EL (cell line): ENCODE results near the gene ZNF804A.
"Not testable (repeated sequence)": the region's sequence is repeated elsewhere in the genome, so short reads cannot be mapped to it uniquely, and the experiment has no call there.

Source experiments
- DNase-seq: peaks from one replicate; pipeline ENCODE4 v3.0.0-alpha.2; 2016

ZNF804A gene

DNA sequence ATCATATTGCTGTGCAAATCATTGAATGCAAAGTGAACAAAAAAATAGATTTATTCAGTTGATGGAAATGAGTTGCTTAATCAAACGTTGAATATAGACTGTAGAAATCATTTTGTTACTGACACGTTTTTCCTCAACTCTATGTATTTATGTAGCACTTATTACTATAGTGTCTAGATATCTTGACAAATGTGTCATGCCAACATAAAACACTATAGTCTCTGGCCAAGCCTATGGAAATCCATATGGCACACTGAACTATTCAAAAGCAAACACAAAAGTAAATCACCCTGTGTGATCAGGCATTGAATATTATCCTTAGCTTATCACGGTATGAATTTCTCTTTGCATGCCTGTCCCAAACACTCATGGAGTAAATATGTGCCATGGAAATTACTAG is 131.3 kb downstream of the ZNF804A start:
- no peak for DNase-seq

DNA sequence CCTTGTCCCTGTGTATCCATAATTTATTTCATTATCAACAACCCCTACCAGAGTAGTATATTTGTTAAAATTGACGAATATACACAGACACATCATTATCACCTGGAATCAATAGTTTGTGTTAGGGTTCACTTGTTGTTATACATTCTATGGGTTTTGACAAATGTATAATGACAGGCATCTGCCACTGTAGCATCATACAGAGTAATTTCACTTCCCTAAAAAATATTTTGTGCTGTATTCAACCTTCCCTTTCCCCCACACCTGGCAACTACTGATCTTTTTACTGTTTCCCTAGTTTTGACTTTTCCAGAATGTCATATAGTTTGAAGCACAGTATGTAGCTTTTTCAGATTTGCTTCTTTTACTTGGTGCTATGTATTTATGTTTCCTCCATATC is 132.0 kb downstream of the ZNF804A start:
- no peak for DNase-seq

DNA sequence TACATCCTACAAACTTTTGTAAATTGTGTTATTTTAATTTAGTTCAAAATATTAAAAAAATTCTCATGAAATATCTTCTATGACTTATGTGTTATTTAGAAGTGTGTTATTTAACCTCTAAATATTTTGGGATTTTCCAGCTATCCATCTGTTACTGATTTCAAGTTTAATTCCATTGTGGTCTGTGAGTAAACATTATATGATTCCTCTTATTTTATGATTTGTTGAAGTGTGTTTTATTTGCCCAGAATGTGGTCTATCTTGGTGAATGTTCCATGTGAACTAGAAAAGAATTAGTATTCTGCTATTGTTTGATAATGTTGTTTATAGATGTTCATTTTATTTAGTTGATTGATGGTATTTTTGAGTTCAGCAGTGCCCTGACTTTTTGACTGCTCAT is 136.0 kb downstream of the ZNF804A start:
- no peak for DNase-seq

DNA sequence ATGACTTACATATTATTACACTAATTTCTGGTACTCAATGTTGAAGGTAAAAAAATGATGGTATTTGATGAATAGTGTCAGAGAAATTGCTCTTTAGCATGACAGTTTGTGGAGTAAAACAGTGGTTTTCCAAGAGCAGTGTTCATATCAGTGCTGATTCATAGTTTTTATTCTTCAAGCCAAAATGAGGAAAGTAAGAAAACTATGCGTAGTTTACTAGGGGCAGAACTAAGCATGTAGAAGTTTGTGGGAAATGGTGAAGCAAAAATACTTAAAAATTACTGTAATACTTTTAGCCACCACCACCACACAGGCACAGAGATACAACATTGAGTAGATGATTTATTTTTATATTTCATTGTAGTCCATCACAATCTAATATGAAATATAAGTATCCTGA is 137.3 kb downstream of the ZNF804A start:
- no peak for DNase-seq

DNA sequence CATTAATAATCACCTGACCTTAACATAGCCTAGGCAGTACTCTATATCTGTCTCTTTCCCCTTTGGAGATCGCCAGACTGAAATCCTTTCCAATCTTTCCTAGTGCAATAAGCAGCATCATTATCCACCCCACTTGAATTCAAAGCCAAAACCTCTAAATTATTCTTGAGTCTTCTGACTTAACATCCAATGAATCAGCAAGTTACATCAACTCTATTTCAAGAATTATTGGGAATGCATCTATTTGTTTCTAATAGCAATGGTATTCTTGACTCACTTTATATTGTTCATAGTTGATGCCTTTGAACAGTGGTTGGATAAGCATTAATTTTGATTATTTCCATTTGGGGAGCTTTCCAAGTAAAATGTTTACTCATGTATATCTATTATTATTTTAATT is 144.8 kb downstream of the ZNF804A start:
- no peak for DNase-seq

DNA sequence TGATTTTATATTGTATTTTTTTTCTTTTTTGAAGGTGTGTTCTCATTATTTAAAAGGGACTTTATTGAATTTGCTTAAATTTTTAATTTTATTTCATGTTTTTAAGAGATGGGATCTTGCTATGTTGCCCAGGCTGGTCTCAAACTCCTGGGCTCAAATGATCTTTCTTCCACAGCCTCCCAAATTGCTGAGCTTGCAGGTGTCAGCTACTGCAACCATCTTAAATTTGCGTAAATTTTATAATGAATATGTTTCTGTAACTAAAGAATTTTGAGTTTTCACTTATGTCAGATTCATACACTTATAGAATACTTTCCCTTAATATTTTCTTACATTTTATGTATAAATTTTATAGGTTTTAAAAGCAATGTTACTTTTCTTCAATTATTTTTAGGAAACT is 157.8 kb downstream of the ZNF804A start:
- DNase-seq = no peak

DNA sequence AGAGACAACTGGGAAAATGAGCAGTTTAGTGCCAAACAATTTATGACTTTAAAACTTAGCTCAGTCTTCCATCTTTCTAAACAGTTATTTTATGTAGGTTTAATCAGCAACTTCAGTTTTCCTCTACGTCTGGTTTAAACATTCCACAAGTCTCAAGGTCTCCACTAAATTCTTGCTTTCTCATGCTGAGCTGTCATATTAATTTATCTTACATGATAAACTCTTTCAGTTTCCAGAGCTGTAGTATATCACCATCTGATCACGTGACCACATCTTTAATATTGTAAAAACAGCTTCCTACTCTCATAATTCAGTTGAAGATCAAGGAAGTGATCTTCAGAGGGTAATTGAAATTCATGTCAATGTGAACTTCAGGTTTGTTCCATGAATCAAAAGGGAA is 158.6 kb downstream of the ZNF804A start:
- no peak for DNase-seq

DNA sequence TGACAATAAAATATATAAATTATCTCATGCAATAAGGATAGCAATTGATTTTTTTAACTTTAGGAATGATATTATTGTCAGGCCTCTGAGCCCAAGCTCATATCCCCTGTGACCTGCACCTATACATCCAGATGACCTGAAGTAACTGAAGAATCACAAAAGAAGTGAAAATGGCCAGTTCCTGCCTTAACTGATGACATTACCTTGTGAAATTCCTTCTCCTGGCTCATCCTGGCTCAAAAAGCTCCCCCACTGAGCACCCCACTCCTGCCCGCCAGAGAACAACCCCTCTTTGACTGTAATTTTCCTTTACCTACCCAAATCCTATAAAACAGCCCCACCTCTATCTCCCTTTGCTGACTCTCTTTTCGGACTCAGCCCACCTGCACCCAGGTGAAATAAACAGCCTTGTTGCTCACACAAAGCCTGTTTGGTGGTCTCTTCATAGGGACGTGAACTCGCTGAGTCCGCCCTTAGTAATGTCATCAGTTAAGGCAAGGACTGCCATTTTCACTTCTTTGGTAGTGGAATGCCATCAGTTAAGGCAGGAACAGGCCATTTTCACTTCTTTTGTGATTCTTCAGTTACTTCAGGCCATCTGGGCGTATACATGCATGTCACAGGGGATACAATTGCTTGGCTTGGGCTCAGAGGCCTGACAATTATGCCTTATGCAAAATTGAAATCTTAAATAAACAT is 161.4 kb downstream of the ZNF804A start:
- DNase-seq = not testable (repeated sequence)

DNA sequence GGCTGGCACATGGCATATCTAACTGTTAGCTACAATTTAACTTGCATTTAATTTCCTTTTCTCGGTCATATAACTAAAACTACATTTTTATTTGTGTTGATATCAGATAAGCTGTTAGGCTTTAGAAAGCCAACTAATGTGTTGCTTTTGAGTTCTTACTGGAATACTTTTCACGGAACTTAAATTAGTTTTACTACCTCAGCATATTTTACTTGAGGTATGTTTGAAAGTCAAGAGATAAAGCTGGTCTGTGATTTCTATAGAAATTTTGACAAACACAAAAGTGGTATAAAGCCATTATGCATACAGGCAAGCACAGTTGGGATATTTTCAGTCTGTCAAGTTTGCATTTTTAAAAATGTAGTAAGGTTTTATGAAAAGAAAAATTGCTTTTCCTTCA is 162.6 kb downstream of the ZNF804A start:
- DNase-seq = no peak

DNA sequence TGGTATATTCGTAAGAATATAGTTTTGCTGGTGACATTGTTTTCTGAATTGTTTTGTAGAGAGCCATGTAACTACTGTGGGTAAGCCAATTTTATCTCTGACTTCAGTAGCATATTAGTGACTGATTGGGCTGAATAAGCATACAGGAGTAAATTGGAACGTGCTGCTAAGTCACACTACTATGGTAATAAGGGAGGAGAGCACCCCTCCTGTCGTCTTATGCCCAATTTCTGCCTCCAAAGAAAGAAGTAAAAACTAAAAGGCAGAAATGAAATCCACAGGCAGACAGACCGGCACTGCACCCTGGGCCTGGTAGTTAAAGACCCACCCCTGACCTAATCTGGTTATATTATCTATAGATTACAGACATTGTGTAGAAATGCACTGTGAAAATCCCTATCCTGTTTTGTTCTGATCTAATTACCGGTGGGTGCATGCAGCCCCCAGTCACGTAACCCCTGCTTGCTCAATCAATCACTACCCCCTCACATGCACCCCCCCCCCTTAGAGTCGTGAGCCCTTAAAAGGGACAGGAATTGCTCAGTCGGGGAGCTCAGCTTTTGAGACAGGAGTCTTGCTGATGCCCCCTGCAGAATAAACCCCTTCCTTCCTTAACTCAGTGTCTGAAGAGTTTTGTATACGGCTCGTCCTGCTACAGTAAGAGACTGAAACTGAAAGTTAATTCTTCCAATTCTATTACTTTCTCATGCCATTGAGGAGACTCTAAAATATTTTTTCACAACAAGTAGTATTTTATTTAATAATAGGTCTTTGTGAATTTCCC is 167.0 kb downstream of the ZNF804A start:
- no peak for DNase-seq

DNA sequence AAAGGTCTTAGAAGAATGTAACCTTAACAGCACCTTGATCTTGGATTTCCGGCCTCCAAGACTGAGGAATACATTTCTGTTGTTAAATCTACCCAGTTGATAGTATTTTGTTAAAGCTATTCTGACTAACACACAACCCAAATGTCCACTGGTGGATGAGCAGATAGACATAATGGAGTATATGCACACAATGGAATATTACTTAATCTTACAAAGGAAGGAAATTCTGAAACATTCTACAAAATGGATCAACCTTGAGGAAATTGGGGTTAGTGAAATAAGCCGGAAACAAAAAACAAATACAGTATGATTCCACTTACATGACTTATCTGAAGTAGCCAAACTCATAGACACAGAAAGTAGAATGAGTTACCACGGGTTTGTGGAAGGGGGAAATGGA is 168.7 kb downstream of the ZNF804A start:
- no peak for DNase-seq

DNA sequence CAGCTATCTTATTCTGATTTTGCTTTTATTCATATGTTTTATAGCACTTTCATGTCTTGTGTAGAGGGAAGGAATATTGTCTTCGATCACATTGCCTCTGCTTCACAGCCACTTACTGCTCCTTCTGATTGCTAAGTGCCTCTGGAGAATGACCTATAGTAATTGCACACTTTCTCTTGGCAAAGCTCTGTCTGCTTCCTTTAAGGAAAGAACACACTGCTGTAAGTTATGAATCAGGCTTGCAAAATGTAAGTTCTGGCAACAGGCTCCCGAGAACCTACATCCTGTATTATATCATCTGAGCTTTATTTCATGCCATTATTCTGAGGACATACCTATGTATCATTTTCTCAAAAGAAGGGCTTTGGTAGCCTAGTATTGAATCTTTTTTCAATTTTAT is 170.7 kb downstream of the ZNF804A start:
- DNase-seq = peak; percentile 11

DNA sequence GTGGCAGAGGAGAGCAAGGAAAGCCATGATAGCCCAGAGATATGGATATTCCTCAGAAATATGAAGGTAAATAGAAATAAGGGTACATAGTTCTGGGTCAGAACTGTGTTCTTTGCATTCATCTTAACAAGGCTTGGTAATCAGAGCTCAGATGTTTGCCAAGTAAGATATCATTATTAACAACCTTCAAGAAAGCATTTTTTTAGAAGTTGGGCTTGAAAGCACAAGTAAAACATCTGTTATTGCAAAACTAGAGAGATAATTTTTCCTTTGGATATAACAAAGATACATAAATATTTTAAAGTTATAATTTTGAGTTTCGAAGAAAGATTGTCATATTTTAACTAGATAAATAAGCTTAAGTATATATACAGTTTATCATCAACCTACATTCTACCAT is 171.4 kb downstream of the ZNF804A start:
- no peak for DNase-seq

DNA sequence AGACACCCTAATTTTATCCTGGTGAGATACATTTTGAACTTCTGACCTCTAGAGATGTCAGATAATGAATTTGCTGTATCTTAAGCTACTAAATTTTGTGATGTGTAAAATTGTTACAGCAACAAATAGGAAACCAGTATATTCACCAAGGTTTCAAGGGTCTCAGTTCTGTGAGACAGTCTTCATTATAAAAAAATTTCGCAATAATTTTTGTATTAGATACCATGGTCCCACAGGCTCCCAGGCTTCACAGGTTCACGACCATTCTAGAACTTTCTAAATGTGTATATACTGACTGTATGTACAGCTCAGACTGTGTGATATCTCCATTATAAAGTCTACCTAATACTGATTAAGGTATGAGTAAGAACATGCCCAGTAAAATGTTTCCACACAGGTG is 181.4 kb downstream of the ZNF804A start:
- DNase-seq = no peak

DNA sequence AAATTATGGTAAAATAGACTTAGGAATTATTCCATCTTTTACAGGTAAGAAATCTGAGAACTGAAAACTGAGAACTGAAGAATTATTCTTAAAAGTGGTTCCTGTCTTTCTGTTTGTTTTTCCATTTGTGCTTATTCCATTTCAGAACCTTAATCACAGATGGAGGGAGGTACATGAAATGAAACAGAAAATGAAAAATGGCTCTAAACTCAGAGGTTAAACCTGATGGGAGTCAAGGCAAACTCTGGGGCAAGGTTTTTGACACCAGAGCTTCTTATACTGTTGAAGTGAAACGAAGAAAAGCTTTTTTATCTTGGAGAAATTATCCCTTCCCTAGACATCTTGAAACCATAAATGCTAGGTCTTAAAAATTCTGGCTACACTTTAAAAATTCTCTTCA is 182.1 kb downstream of the ZNF804A start:
- DNase-seq = no peak

DNA sequence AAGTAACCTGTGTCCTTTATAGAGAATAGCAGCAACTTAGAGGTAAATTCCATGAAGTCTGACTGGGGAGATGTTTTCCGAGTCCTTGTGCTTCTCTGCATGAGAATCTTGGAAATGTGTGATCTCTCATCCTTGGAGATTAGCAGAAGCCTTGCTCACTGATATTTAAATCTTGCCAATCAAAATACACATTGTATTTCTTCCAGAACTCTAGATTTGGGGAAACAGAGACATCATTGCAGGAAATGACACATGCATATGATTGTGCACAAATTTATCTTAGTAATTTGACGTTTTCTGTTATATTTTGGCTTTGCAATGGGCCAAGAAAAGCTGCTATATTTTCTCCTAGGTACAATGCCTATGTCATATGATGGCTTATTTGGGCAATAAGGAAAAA is 182.6 kb downstream of the ZNF804A start:
- no peak for DNase-seq

DNA sequence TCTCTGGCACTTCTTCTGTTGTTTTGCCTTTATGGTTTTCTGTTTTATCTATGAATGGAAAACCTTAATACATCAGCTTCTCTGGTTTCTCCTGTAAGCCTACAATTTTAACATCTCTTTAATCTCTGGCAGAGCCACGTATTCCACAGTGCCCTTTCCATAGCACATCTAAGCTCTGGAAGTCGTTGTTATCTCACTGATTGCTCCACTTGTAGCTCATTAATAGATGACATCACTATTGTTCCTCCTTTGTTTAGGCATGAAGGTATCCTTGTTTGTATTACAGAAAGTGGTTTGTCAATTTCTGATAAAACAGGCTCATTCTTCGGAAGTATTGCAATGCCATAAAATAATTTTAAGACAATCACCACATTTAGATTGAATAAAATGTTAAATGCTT is 185.2 kb downstream of the ZNF804A start:
- DNase-seq = no peak

DNA sequence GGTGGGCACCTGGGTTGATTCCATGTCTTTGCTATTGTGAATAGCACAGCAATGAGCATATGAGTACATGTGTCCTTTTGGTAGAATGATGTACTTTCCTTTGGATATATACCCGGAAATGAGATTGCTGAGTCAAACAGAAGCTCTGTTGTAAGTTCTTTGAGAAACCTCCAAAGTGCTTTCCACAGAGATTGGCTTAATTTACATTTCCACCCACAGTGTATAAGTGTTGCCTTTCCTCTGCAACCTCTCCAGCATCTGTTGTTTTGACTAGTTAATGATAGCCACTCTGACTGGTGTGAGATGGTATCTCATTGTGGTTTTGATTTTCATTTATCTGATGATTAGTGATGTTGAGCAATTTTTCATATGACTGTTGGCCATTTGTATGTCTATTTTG is 194.8 kb downstream of the ZNF804A start:
- DNase-seq = no peak

DNA sequence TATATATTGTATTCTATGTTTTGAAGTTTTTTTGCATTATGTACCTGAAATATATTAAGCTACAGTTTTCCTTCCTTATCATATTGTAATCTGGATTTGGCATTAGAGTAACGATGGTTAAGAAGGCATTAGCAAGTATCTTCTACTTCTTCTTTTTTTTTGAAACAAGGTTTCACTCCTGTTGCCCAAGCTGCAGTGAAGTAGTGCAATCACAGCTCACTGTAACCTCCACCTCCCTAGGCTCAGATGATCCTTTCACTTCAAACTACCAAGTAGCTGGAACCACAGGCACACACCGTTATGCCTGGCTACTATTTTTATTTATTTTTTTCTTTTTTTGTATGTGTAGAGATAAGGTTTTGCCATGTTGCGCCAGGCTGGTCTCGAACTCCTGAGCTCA is 201.1 kb downstream of the ZNF804A start:
- no peak for DNase-seq

DNA sequence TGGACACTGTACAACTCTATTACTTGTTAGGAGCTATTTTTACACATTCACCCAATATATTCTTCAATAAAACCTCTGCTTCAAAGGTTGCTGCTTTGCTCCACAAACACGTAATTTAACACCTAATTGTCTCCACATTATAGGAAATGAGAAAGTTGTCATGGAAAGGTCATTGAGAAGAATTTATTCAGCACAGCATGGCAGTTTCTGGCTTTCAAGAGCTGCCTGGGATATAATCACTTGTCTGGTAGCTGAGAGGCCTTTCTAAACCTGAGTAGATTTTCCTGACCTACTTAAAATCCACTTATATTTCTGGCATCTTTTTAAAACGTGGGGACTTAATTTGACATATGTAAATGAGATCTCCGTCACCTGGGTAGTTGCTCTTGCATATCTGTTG is 216.1 kb downstream of the ZNF804A start:
- DNase-seq = no peak

DNA sequence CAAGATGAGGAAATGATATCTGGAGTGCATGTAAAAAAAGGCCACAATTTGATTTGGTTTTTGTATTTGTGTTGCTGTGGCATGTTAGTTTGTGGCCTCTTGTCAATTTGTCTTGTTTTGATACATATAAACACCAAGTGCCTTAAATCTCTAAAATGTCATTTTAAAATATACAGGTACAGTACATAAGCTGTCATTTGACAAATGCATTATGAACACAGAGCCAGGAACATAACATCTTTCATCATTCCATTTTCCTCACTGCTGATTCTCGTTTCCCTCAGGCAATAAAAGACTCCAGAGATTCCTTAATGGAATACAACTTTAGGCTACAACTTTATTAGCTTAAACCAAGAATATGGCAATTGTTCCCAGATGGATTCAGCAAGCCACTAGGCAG is 217.5 kb downstream of the ZNF804A start:
- no peak for DNase-seq

DNA sequence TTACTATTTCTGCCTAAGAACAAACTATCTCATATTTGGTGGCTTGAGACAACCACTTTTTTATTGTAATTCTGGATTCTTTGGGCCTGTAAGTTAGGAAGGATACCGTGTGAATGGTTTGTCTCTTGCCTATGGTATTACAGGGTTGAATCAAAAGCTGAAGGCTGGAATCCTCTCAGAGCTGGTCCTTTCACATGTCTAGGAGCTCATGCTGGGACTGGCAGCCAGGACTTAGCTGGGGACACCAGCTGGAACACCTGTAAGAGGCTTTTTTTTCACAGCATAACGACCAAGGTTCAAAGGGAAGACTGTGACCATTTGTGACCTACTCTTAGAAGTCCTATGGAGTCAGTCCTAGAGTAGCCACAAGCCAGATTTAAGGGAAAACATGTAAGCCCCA is 226.3 kb downstream of the ZNF804A start:
- no peak for DNase-seq

DNA sequence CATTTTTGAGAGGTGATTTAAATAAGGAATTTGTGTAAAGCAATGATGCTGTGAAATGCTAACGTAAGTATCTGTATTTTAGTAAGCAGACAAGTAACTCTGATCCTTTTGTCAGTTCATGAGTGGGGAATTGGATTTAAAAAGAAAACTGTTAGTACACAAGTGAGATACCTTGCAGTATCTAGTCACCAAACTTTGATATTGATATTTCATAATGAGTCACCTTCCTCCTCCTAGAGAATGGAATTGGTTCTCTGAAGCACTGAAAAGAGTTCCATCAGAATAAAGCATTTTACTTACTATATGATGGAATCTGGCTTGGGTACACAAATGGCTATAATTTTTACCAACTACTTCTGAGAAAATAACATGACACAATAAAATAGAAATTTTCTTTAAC is 232.2 kb downstream of the ZNF804A start:
- no peak for DNase-seq

DNA sequence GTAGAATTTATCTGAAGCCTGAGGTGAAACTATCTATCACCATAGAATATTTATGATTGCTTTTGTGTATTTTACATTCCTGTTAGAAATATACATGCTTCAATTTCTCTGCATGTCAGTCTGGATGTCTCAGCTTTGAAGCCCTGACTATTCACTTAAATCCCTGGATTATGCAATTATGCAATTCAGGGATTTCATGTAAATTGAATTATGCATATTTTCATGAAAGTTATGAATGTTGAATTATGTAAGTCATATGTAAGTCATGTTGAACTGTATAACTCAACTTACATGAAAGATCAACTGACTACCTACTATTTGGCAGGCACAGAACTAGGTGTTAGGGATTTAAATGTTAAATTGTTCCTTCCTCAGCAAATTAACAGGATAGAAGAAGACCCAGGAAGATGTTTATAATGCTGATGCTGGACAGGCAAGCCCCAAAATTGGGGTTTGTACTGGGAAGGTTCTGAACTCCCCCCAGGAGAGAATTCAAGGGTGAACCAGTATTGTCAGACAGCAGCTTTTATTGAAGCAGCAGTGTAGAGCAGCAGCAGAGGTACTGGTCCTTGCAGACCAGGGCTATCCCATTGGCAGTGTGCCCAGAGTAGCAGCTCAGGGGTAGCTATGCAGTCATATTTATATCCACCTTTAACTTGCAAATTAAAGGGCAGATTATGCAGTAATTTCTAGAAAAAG is 236.5 kb downstream of the ZNF804A start:
- DNase-seq = no peak
